COLO668 (cell line): Measurements from ENCODE around the gene JPH2.

Experiments
- DNase-seq: peaks from one replicate; lab custom pipeline; 2025; ENCODE audit not compliant: unreplicated experiment; lab: John Stamatoyannopoulos, UW

JPH2 gene

DNA sequence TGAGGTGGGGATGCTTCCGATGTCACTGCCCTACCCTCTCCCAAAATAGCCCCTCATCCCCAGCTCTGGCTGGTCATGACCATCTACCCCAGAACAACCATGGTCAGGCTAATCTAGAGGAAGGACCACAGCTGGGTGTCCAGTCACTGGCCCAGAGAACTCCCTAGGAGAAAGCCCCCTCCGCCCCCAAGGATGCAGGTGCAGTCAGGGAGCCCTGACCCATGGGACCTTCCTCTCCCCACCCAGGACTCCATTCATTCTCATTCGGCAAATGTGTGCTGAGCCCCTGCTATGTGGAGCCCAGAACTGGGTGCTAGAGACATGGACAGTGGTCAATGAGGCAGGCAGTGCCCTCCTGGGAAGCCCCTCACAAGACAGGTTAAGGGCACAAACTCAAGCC lies 60.5 kb downstream of the JPH2 start:
- DNase-seq: no peak

- no peak for DNase-seq
Measured at GRCh38 chr20:44125332-44126127, 61.5 kb downstream of the JPH2 start.

DNA sequence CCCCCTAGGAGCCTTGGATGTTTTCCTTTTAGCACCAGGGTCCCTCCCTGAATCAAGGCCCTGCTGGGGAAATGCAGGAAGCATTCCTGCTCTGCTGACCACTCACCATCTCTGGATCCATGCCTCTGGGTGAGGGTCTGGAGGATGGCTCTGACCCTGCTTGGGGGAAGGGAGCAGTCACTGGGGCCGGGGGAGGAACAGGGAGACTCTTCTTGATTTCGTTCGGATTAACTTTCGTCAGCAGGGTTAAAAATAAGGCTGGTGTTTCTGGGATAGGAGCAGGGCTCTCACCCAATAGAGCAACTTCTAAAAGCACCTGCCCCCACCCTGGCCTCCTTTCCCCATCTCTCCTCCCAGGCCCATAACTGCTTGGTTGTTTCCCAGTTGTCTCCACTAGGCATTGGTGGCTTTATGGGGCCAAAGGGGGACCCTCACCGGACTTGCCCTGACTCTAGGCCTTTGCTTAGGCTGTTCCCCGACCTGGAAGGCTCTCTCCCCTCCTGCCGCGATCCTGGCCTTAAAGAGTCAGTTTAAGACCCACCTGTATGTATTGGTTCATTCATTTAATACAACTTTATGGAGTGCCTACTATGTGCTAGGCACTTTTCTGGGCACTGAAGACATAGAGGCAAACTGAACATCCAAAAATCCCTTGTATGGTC lies 63.0 kb downstream of the JPH2 start:
- no peak for DNase-seq

DNA sequence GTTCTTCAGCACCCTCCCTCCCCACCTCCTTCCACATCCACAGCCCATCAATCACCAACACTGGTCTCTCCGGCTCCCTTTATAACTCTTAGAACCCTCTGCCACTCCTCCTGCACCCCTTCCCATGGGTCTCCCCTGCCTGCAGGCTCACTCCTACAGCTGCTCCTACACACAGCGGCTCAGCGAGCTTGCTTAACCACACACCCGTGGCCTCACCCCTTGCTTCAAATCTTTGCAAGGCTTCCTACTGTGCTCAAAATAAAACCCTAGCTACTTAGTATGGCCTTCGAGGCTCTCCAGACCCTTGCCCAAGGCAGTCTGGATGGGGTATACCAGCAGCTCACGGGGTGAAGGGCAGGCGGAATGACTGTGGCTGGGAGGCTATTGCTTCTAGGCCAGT lies 63.7 kb downstream of the JPH2 start:
- no peak for DNase-seq

DNA sequence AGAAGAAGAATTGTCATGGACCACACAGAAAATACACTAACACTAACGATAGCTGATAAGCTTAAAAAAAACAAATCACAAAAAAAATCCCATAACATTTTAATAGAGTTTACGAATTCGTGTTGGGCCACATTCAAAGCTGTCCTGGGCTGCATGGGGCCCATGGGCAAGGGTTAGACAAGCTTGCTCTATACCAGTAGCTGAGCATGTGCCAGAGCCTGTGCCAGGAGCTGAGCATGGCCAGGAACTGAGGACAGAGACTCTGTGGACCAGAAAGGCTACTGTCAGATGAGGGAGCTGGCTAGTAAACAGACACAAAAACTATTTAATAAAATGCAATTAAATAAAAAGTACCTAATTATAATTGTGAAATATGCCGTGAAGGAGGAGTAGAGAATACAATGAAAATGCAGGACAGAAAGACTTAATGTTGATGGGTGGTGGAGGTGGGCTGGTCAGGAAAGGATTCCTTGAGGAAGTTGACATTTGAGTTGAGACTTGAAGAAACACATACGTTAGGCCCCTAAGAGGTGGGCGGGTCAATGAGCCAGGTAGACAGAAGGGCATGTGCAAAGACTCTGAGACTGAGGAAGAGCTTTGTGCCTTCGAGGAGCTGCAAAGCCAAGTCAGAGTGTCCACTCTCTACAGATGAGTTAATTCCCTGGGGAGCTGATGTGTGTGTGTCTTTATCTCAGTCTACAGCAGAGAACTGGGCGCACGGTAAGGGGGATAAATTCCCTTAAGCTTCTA lies 66.1 kb downstream of the JPH2 start:
- no peak for DNase-seq

GRCh38 chr20:44118185-44119033 lies 68.6 kb downstream of the JPH2 start:
- DNase-seq: no peak

- no peak for DNase-seq
Measured at GRCh38 chr20:44117296-44118184, 69.4 kb downstream of the JPH2 start.

DNA sequence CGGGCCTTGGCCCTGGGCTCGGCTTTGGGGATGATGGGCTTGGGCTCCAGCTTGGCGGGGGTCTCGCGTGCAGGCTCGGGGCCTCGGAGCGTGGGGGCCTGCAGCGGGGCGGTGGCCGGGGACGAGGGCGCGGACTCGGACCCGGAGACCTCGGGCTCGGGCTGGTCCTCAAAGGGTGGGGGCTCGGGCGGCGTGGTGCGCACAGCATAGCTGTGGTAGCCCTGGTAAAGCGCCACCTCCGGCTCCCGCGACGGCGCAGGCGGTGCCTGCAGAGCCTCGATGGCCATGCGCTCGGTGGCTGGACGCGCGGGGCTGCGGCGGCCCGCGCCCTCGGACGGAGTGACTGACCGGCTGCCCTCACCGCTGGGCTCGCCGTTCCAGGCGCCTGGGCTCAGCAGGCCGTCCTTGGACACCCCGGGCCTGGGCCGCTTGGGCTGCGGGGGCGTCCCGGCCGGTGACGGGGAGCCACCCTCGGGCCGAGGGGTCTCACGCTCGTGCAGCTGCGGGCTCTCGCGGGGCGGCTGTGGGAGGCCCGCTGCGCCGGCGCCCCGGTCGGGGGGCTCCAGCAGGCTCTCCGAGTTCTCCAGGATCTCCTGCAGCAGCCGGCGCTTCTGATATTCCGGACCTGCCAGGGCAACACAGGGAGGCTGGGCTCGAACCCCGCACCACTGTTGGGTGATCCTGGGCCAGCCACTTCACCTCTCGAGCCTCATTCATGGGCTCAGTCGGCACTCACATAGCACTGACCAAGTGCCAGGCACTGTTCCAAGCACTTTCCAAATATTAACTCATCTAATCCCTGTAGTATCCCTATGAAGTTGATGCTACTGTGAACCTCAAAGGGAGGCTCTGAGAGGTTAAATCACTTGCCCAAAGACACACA lies 71.0 kb downstream of the JPH2 start:
- DNase-seq: no peak

- no peak for DNase-seq
Measured at GRCh38 chr20:44115181-44115580, 71.8 kb downstream of the JPH2 start.

DNA sequence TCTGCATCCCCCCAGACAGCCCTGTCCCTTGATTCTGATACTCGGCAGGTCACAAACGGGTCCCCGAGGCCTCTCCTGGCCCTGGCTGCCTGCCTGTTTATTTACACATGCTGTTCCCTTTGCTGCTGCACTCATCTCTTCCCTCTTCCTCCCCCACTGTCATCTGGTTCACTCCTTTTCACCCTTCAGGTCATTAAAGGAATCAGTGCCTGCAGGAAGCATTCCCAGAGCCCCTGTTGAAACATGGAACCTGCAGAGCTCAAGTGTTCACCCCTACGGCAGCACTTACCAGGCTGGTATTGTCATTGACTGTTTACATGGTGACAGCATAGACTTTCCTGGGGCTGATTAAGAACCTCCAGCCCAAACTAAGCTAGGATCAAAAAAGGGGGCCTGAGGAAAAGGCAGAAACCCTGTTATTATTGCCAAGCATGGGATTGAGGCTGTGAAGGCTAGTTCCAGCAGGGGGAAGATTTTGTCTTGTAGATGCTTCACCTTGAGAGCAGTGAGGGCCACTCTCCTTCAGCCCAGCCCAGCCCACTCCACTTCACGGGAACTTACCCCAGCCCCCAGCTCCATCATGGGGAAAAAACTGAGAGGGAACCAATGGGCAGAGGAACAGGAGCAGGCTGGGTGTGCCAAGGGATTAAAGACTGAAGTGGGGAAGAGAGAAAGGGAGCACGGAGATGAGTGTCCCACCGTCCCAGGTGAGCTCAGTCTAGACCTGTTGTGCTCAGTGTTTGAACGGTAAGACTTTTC lies 73.2 kb downstream of the JPH2 start:
- DNase-seq: no peak

- no peak for DNase-seq
Measured at GRCh38 chr20:44112889-44113617, 73.9 kb downstream of the JPH2 start.

DNA sequence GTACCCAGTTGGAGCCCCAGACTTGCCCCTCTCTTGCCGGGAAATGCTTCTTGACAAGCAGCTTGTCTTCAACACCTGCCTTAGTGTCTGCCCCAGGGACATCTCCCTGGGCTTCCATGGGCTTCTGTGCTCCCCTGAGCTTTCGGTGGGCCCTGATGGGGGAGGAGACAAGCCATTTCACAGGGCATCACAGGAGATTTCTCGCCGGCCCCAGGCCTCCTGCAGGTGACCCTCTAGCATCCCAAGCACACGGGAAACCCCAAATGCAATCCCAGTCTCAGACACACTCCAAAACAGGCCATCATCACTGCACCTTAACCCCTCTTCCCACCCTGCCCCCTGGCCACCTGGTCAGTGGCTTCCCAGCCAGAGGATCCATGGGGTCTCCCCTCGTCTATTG lies 74.5 kb downstream of the JPH2 start:
- no peak for DNase-seq

DNA sequence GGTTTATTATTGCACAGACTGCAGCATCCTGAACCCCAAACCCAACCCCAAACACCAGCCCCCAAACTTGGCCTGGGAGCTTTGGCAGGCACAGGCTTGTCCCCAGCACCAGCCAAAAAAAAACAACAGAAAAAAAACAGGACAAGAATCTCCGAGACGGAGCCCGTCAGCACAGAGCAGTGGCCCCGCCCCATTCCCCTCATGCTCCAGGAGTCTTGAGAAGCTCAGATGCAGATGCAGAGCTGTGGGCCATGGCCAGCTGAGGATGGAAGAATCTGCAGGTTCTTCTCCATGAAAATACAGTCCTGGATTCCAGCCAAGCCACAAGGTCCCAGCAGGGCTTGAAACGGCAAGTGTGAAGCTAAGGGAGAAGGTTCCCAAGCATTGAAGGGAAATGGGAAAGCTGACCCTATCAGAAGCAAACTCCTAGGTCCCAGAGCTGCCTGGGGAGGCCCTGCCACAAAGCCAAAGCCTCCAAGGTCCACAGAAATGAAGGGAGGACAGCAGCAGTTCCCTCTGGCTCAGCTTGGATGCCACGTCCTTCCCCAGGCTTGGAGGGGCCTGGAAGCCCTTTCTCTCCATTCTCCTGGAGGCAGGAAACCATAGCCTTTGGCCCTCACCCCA lies 75.2 kb downstream of the JPH2 start:
- DNase-seq: no peak

DNA sequence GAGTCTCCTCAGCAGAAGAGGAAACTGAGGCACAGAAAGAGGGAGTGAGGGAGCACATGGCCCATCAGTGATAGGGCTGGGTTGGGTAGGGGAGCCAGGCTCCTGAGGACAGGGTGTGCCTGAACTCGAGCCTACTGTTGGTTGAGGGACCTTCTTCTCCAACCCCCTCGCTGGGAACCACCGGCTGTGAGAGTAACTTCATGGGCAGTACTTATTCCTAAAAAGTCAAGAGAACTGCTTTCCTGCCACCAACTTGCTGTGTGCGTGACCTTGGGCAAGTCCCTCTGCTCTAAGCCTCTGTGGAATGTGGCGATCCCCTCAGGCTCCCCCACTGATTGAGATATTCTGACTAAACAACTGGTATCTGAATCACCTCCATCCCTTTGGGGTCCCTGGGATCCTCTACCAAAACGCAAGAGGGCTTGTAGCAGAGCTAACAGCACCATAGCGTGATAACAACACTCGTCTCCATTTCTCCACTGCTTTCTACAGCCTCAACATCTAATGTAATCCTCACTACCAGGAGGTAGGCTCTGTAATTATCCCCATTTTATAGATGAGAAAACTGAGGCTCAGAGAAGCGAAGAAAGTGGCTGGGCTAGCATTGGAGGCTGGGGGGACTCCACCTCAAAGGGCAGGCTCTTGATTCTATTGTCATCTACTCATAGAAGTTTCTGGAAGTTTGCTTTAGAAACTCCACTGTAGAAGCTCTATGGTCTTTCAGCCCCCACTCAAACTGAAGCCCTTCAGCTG lies 76.0 kb downstream of the JPH2 start:
- DNase-seq: no peak

GRCh38 chr20:44109951-44110361 lies 77.0 kb downstream of the JPH2 start:
- no peak for DNase-seq

DNA sequence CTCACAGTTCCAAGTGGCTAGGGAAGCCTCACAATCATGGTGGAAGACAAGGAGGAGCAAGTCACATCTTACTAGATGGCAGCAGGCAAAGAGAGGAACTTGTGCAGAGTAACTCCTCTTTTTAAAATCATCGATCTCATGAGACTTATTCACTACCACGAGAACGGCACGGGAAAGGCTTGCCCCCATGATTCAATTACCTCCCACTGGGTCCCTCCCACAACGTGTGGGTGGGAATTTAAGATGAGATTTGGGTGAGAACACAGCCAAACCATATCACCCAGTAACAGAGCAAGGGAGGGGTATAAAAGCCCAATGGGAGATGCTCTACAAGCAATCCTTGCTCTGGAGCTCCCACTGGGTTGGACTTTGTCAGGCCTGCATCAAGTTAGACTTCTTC lies 80.4 kb downstream of the JPH2 start:
- DNase-seq: no peak
